SK-N-SH (cell line): ENCODE data around the gene TFG.

Experiments used
- CHD2 ChIP-seq: fragments of 150-350 bp; IDR thresholded peaks from 2 replicates; pipeline ENCODE4 v1.6.1; 2018; ENCODE audit warnings: low read length; ENCODE audit not compliant: partially characterized antibody
- CTCF ChIP-seq: fragments of 200-600 bp; sonication (generic); IDR thresholded peaks from 2 replicates; pipeline ENCODE4 v1.6.1; 2017; ENCODE audit warnings: antibody characterized with exemption, mild to moderate bottlenecking, moderate library complexity
- EP300 ChIP-seq, 2 experiments: IDR thresholded peaks; 2 replicates each; pipeline versions ENCODE4 v1.4.0 to v1.6.1; 2012; ENCODE audit warnings: borderline replicate concordance in 1 of 2, low read depth in 1 of 2, low read length in 1 of 2
- EZH2phosphoT487 ChIP-seq: fragments of 200-600 bp; sonication (generic); IDR thresholded peaks from 2 replicates; pipeline ENCODE4 v1.6.1; 2017; ENCODE audit warnings: low read depth, mixed run types, mild to moderate bottlenecking, antibody characterized with exemption, moderate library complexity, borderline replicate concordance
- FOXJ3 ChIP-seq: sonication (generic); formaldehyde crosslinking; IDR thresholded peaks from 2 replicates; pipeline ENCODE4 v1.5.1; 2020; ENCODE audit warnings: mild to moderate bottlenecking, missing genetic modification reagents
- FOXM1 ChIP-seq: IDR thresholded peaks from 2 replicates; pipeline ENCODE4 v1.4.0; 2012; ENCODE audit warnings: low read depth, mild to moderate bottlenecking
- JUND ChIP-seq: IDR thresholded peaks from 2 replicates; pipeline ENCODE4 v1.4.0; 2012
- MAX ChIP-seq: IDR thresholded peaks from 2 replicates; pipeline ENCODE4 v1.4.0; 2012; ENCODE audit warnings: low read depth
- NRF1 ChIP-seq: IDR thresholded peaks from 2 replicates; pipeline ENCODE4 v1.6.1; 2012; ENCODE audit warnings: low read depth, mild to moderate bottlenecking, low read length
- POLR2AphosphoS5 ChIP-seq: IDR thresholded peaks from 2 replicates; pipeline ENCODE4 v1.6.1; 2012; ENCODE audit warnings: low read depth, low read length
- TCF12 ChIP-seq: IDR thresholded peaks from 2 replicates; pipeline ENCODE4 v1.4.0; 2012
- YY1 ChIP-seq: IDR thresholded peaks from 2 replicates; pipeline ENCODE4 v1.4.0; 2012; ENCODE audit warnings: low read depth, mild to moderate bottlenecking
- ZBTB33 ChIP-seq: IDR thresholded peaks from 2 replicates; pipeline ENCODE4 v1.4.0; 2012; ENCODE audit warnings: low read depth, borderline replicate concordance

GRCh38 chr3:100775669-100776068, 66.4 kb downstream of the TFG start:
- TF ChIP-seq NRF1 = no peak
- TF ChIP-seq POLR2AphosphoS5 = no peak
- no peak for TF ChIP-seq CTCF
- TF ChIP-seq FOXM1 = no peak
- no peak for TF ChIP-seq TCF12
- no peak for TF ChIP-seq ZBTB33
- no peak for TF ChIP-seq FOXJ3 (CRISPR knock-in tag)
- TF ChIP-seq CHD2 = no peak
- TF ChIP-seq JUND = no peak
- TF ChIP-seq EZH2phosphoT487 = no peak
- no peak for TF ChIP-seq YY1
- no peak for TF ChIP-seq MAX
- TF ChIP-seq EP300 (IDR thresholded peaks at IDR 0.05; ENCODE audit: borderline replicate concordance in 1 of 2, low read depth in 1 of 2, low read length in 1 of 2) = no peak
